Glomerular visceral epithelial cell (primary cell): ENCODE data around the gene F13A1.

ENCODE experiments used
- DNase-seq: peaks from one replicate; pipeline ENCODE4 v3.0.0-alpha.2; 2016; ENCODE audit errors: extremely low spot score

Gene F13A1

DNA sequence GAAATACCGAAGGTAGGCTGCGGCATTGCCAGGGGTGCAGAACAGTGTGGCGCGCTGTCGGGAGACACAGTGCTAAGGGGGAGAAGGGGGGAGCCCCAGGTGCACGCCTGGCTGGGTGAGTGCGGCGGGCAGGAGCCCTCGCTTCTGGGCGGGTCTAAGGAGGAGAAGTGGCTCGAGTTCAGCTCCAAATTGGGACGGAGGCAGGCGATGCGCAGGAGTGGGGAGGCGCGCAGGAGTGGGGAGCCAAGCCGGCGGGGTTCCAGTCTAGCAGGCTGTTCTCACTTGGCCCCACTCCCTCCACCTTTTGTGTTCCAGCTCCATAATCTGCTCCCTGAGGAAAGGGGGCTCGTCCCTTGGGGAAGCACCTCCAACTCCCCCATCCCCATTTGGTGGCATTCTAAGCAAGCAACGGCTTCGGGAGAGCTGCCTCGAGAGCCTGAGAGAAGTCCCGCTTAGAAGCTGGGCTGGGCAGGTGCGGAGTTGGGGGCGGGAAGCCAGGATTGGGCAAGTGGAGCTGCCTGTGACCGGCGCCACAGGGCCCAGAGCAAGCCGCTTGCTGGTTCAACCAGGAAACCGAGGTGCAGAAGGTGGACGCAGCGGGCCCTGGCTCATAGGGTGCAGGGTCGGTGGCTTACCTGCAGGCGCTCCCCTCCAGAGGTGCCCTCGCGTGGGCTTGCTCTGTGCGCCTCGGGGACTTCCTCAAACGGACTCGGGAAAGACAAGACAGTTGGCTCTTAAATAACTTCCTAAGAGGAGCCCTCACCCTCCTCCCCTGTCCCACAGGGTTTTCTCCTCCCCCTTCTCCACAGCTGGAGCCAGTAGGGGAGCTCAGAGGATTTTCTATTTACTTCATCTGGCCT, at the start of gene F13A1:
Gene F13A1 (minus strand): TSS at position 711 of the 860 bp plus-strand sequence. CDS start 1,998 bp downstream, outside the sequence.
- no peak for DNase-seq

- DNase-seq, result no peak
Observed at GRCh38 chr6:6368684-6369052, 48.2 kb upstream of the F13A1 start.

DNA sequence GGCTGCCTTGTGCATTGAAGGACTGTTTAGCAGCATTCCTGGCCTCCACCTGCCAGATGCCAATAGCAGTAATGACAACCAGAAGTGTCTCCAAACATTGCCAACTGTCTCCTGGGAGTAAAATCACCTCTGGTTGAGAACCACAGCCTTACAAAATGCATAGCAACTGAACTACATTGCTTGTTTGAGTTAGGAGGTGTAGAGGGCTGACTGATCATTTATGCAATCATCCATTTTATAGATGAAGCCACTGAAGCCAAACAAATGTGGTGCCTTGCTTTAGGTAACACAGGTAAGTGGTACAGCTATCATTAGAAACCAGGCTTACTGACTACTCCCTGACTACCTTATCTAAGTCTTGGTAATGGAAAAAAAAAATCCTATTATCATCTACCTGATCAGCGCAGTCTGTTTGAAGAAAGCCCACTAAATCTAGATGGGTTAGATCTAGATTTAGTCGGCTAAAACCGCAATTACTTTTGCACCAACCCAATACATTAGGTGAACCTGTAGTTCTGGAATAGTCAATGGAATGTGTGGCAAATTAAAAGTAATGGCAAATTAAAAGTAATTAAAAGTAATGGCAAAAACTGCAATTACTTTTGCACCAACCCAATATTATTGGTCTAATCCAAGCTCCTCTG, 47.7 kb upstream of the F13A1 start:
- no peak for DNase-seq

- no peak for DNase-seq
Observed at GRCh38 chr6:6366803-6367202, 46.3 kb upstream of the F13A1 start.

DNA sequence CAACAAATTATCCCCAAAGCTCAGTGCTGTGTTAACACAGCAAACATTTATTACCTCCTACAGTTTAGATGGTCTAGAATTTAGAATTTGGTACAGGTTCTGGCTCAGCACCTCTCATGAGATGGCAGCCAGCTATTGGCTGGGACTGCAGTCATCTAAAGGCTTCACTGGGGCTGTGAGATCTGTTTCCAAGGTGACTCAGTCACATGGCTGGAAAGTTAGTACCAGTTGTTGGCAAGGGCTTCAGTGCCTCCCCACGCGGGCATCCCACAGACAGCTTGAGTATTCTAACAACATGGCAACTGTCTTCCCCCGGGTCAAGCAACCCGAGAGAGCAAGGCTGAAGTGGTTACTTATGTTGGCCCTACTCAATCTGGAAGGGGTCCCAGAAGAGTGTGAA, 44.8 kb upstream of the F13A1 start:
- DNase-seq, result no peak

- DNase-seq, result no peak
Observed at GRCh38 chr6:6362056-6362840, 41.8 kb upstream of the F13A1 start.

DNA sequence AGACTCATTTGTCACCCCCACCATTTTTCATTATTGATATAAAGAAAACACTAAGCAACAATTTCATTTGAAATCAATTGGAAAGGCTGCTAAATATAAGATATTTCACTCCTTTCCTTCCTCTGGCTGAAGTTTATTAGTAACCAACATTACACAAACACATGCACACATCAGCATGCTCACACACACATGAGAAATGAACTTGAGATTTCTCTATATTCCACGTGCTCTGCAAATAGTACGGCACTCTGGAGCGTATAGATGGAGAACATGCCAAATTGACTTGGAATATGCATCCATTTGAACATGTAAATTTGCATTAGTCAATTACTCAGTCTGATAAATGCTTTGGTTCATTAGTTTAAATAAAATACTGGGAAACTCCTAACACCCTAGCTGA, 37.1 kb upstream of the F13A1 start:
- no peak for DNase-seq

GRCh38 chr6:6357032-6357431, 36.6 kb upstream of the F13A1 start:
- DNase-seq, result no peak

GRCh38 chr6:6352772-6353171, 32.3 kb upstream of the F13A1 start:
- DNase-seq, result no peak

DNA sequence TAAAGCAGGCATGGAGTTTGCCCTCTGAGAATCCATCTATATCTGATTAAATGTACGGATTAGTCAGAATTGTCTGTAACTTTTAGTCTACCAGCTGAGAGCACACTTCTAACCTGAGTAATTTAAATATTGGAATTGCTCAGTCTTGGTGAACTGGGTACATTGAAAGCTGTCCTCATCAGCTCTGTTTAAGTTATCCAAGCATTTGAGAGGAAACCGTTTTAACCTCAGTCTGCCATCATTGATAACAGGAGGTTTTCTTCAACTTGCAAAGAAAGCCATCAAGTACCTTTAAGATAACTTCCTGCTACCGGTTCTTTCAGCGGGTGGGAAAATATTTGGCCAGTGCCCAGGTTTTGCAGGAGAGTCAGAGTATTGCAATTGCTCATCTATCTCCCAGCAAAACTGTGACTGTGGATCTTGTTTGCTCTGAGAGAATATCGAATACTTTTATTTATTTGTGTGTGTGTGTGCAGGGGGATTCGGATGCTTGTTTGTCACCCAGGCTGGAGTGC, 31.1 kb upstream of the F13A1 start:
- DNase-seq, result no peak

- no peak for DNase-seq
Observed at GRCh38 chr6:6350696-6351095, 30.2 kb upstream of the F13A1 start.

DNA sequence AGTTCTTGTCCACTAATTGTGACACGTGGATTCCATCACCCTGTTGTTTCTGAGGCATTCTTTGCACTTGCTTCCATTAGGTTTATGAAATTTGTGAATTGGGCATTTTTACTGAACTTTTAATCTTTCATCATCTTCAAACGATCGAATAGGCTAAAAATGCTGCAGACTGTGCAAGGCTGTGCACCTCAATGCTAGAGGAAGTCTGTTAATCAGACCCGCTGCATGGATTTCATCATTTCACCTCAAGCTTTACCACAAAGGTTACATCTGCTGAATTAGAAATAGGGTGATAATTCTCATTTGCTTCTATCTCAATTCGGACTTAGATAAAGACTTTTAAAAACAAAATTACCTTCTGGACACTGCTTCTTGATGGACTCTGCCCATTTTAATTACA, 27.8 kb upstream of the F13A1 start:
- no peak for DNase-seq

DNA sequence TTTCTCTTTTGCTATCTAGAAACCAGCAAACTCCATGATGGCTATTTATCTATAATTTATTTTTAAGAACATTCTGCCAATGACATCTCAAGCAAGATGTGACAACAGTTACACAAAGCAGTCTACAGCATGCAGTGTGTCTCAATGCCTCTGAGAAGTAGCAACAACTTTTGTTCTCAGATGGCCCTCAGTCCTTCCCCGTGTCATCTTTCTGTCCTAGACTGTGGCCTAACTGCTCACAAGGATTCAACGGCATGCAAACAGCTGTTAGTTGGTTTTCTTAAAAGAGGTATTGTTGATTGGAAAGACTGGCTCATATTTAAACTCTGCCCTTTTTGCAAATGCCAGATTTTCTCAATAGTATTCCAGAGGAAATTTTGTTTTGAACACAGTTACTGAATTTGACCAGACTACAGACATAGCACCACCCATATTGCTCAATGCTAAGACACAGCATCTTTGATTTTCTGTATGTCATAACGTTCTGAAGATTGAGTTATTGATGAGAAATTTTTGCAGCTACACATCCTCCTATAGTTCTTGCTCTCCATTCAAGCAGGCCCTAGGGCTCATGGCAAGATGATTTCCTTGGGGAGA, 26.1 kb upstream of the F13A1 start:
- DNase-seq, result no peak

GRCh38 chr6:6333501-6333900, 13.0 kb upstream of the F13A1 start:
- DNase-seq, result no peak

DNA sequence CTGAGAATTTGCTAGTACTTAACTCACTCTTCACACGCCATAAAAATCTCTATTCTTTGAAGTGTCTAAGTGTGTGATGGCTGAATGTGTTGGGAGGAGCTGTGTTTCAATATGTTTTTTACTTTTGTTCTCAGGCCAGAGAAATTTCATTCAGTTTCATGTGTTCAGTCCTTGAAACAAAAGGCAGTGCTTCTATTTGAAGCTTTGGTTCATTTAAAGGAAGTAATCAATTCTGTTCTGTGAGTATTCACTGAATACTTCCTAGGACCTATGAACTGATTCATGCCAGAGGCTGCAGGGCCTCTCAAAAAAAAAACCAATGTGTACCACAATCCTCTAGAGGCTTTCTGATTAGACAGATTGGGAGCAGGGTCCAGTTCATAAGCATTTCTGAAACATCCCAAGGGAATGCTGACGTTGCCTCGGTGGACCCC, 12.4 kb upstream of the F13A1 start:
- no peak for DNase-seq

- DNase-seq, result no peak
Observed at GRCh38 chr6:6331946-6332601, 11.6 kb upstream of the F13A1 start.

GRCh38 chr6:6331393-6331792, 10.9 kb upstream of the F13A1 start:
- no peak for DNase-seq

- no peak for DNase-seq
Observed at GRCh38 chr6:6330407-6330806, 9.9 kb upstream of the F13A1 start.

DNA sequence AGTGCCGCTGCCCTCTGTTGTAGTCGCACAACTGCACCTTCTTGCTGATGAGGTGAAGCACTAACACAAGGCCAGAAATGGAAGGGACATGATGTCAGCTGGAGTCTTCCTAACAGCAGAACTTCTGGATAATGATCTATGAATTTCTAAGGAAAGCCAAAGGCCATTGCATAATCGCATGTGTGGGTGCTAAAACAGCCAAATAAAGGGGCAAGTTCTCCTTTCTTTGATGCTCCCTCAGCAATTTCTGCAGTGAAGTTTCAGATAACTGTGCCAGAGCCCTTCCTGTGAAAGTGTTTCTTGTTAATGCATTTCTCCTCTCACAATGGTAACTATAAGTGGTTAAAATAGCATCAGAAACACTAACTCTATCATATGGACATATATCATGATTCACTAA, 8.0 kb upstream of the F13A1 start:
- DNase-seq, result no peak

GRCh38 chr6:6323352-6323751, 2.9 kb upstream of the F13A1 start:
- DNase-seq, result no peak

DNA sequence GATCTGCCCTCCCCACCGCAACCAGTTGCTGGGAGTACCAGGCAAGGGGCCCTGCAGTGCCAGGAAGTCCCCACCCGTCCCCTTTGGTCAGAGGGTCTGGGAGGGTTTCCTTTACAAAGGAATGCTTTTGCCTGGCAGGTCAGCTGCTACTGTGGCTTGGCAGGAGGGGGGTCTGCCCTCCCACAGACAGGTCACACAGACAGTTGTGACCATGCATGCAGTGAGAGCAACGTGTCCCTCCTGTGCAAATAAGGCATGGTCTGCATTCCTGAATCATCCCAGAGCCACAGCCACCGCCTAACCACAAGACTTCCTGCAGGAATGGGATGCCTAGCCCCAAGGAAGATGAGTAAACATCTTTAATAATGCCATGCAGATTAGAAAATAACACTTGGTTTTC, 439 bp upstream of the F13A1 start:
- DNase-seq, result no peak
